ENCODE measurements around the gene MICAL1.
A peak's percentile ranks its signal among the peaks of the same experiment; 100 is the strongest.

The MICAL1 gene

DNA sequence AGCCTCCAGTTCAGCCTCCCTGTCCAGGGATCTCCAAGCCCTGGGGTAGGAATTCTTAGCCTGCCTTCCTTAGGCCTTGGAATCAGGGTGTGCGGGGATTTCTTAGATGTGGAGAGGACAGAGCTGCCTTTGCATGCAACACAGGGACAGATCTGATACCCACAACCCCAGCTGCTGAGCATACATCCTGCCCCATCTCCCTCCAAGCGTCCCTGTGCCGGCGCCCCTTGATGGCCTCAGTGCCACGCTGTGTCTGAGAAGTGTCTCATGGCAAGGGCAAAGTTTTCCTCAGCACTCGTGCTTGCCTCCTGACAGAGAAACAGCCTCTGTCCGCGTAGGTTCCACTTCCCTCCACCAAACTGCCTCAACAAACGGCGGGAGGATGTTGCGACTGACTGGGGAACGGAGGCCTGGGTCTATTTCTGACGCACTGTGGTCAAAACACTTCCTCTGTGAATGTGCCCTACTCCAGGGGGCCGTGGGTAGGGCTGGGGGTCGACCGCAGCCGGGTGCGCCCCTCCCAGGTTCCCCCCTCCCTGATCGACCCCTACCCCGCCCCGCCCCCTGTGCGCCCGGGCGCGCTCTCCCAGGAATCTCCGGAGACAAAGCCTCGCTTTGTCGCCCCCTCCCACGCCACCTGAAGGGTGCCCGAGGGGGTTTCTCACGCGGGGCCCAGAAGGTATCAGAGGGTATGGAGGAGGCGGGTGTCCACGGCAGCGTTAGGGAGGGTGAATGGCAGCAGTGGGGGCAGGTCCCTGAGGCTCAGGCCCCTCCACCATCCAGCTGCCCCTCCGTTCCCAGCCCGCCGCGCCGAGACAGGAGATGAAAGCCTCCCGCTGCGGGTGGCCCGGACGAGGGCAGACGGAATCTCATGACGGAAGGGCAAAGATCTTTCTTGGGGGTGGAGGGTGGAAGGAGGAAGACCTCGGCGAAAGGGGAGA lies 806 bp downstream of the MICAL1 start:
- DNase-seq (ENCODE audit: low spot score) = no peak

DNA sequence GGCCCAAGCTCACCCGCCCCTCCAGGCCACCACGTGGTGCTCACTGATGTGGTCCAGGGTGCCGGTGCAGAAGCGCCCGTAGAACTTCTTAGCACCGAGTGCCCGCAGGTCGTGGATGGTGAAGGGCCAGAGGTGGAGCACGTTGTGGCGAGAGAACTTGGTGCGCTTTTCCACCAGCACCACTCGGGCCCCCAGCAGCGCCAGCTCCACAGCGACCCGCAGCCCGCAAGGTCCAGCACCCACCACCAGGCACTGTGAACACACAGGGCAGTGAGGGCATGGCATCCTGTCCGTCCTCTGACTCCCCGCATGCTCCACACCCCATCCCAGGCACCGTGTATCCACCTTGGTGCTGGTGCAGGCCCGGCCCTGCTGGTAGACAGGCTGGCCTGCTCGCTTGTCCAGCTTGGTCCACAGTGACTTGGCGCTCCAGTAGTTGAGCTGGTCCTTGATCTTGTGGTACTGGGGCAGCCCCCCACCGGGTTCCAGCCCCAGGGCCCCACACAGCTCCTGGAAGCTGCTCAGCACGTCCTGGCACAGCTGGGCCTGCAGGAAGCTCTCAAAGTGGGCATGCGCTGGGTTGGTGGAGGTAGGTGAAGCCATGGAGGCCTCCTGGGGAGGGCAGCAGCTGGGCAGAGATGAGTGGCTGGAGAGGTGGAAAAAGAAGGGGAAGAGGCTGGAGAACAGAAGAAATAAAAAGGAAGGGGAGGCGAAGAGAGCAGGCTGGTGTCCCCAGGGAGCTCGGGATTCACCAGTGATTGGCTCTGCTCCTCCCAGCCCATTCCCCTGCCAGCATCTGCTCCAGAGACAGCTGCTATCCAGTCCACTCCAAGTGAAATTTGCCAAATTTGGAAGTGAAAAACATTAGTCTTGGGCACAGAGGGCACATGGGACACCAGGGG lies 1.7 kb downstream of the MICAL1 start:
- DNase-seq (ENCODE audit: low spot score) = no peak

DNA sequence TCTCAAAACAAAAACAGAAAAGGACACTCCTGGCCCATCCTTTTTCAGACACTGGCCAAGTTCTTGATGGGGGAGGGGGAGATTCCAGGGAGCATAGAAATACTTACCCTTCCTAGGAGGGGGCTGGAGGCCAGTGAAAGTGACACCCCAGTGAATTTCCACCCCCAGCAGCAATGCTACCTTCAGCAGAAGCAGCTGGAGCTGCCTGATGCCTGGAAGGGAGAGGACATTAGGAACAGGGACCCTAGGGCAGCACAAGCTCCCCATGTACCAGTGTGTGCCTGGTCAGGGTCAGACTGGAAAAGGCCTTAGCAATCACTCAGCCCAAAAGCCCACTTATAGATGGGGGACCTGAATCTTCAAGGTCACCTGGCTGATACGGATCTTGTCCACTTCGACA lies 2.4 kb downstream of the MICAL1 start:
- DNase-seq (ENCODE audit: low spot score) = no peak

DNA sequence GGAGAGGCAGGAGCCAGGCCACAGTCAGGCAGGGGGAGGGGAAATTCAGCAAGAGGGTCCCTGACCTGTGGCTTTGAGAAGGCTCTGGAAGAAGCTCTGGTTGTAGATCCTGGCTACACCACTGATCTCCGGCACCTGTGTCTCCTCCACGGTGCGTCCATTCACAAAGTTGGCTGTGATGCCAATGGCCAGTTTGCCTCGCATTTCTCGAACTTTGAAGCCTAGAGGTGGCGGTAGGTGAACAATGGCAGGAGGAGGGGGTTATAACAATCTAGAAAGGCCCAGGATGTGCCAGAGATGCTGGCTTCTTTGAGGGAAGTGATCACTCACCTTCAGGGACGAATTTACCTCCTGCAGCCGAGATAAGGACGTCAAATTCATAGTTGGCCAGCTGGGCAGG lies 3.4 kb downstream of the MICAL1 start:
- no peak for DNase-seq (ENCODE audit: low spot score)

DNA sequence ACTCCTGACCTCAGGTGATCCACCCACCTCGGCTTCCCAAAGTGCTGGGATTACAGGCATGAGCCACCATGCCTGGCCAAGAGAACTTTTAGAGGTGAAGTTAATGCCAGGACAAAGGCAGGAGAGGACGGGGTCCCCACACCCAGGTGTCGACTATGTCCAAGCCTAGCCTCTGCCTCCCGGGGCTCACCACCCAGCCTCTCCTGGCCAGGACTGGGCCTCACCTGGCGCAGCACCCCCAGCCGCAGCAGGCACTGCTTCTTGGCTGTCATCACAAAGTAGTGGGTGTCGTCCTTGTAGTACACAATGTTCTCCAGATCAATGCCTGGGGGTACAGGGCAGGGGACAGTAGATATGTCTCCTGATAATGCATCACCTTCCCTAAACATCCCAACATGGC lies 4.2 kb downstream of the MICAL1 start:
- no peak for DNase-seq (ENCODE audit: low spot score)

DNA sequence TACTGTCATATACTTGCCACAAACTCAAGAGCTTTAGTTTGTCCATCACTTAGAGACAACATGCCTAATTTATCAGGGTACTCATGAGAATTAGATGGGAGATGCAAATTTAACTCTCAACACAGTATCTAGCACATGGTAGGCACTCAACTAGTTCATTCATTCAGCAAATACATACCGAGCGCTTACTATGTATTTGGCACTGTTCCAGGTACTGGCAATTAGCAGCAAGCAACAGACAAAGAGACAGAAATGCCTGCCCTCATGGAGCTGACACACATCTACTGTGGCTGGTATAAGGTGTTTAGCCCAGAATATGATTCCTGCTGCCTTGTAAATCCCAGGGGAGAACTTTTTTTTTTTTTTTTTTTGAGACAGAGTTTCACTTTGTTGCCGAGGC lies 4.8 kb downstream of the MICAL1 start:
- no peak for DNase-seq (ENCODE audit: low spot score)

DNA sequence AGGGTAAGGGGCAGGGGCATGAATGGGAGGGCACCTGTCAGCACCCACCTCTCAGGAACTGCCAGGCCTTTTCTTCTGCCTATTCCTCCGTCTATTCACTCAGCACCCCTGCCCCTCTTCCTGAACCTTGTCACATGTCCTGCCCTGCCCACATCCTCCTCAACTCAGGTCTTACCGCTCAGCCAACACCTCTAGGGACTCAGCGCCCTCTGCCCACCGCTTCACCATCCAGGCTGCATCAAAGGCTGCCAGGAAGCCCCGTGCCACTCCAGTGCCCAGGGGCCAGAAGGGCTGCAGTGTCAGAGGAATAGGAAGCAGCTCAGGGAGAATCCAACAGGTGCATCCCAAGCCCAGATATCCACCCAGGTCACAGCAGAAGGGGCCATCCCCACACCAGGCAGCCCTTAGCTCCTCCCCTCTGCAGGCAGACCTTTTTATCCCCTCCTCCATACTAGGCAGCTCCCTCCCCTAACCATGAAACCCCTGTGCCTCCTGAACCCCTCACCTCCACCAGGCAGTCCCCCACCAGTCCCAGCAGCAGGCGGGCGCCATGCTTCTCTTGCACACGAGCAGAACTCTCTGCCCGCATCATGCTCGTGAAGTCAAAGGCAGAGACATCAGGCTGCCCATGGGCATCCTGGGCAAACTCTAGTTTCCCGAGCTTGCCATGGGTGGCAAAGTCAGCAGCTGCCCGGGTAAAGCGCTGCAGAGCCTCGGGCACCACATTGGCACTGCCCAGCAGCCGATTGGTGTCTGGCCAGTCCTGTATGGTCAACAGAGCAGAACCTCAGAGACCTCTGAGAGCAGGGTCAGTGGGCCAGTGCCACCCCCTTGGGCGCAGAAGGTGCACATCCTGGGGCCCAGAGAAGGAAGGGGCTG lies 5.5 kb downstream of the MICAL1 start:
- DNase-seq (ENCODE audit: low spot score) = no peak

DNA sequence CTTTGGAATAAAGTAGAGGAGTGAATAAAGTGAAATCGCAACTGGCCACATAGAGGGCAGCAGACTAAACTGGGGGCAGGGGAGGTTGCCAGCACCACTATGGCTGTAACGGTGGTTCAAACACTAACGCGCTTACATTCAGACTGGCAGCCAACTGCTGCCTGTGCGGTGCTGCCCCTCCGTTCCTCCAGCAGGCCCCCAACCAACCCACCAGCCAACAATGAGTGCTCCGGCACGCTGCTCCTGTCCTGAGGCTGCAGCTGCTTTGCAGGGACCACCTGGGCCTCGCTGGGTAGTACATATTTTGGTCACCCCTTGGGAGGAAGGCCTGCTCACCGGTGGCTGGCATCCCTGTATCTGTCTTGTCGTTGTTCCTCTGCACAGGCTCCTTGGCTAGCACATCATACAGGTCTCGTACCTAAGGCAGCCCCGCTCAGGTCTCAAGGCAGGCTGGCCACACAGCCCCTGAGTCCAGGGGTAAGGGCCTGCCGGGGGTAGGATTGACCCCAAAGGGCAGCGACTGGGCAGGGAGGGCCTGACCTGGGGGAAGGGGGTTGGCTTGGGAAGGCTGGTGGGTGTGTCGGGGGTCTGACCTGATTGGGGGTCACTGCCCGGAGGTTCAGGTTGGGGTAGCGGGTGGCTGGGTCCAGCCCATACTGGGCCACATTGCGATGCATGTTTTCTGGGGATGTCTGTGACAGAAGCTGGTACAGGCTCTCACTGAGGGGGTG lies 6.3 kb downstream of the MICAL1 start:
- no peak for DNase-seq (ENCODE audit: low spot score)

DNA sequence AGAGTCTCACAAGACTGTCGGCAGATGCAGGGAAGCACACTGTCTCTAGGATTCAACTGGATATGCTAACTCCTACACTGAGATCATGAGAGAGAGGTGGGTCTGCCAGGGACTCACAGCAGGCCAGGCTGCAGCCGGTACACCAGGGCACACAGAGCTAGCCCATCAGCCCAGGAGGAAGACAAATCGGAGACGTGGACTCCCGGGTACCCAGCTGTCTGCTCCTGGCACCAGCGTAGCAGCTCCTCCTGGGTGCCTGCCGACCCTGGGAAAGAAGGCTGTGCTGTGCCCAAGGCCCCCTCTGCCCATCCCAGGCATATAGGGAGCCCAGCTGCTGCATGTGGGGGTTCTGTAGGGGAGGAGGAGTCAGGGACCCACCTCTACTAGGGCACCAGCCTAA lies 7.0 kb downstream of the MICAL1 start:
- no peak for DNase-seq (ENCODE audit: low spot score)

DNA sequence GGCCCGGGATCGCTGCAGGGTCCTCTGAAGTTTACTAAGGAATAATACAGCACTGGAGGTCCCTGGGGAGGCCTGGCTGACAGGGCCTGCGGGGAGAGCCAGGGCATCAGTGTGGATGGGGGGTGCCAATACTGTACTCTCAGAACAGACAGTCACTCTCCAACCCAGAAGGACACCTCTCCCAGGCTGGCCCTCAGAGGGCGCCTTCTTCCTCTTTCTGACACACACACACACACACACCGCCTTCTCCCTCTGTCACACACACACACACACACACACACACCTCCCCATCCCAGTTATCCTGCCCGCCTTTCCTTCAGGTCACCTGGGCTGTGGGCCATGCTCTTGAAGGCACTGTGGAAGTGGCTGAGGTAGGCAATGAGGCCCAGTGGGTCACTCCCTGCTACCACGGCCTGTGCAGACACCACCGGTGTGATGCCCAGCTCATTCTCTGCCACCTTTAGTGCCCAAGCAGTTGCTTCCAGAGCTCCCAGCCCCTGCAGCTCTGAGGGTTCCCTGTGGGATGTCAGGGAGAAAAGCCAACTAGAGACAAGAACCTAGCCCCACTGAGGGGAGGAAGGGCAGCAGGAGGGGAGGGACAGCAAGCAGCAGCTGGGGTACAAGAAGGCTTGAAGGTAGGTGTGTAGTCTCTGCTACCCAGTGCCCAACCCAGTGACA lies 7.6 kb downstream of the MICAL1 start:
- no peak for DNase-seq (ENCODE audit: low spot score)

DNA sequence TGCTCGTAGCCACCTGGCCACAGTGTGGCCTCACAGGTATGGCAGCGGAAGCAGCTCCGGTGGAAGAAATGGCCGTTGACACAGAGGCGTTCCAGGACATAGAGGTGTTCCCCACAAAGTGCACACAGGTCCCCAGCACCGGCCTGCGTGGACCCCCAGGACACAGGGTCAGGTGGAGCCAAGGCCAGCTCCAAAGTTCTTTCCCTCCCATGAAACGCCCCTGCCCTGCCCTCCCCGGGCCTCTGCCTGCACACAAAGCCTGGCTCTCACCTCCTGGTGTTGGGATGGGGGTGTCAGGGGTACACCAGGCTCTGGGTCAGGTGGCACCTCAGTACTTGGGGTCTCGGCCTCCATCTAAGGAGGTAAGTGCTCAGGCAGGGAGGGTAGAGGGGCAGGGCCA lies 8.5 kb downstream of the MICAL1 start:
- DNase-seq (ENCODE audit: low spot score) = no peak

DNA sequence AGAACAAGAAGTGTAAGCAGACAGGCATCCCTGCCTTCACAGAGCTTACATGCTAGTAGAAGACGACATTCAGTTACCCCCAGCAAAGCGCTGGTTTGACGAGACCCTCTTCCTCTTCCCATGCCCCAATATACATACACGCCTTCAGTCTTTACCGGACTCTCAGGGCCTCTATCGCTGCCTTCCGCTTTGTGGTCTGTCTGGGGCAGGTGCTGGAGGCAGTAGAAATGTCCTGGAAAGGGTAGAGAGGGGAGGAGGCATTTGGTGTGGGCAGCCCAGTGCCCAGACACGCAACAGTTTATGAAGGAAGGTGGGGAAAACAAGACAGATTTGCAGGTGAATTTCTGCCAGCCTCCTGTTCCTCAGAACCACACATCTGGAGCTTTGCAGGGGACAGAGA lies 9.0 kb downstream of the MICAL1 start:
- no peak for DNase-seq (ENCODE audit: low spot score)

DNA sequence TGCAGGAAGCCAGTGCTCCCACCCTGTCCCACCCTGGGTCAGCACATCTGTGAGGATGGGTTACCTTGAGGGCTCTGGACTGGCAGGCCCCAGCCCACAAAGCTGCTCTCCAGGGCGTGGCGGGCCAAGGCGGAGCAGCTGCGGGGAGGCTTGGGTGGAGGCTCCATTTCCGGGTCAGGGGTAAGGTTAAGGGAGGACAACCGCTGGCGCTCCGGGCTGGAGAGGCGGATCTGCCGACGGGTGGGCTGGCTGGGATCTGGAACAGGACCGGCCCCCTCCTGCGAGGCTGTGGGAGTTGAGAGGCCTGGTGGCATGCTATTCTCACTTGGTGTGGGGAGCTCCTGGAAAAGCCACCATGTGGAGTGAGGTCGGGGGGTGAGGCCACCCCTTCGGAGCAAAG lies 9.5 kb downstream of the MICAL1 start:
- no peak for DNase-seq (ENCODE audit: low spot score)

DNA sequence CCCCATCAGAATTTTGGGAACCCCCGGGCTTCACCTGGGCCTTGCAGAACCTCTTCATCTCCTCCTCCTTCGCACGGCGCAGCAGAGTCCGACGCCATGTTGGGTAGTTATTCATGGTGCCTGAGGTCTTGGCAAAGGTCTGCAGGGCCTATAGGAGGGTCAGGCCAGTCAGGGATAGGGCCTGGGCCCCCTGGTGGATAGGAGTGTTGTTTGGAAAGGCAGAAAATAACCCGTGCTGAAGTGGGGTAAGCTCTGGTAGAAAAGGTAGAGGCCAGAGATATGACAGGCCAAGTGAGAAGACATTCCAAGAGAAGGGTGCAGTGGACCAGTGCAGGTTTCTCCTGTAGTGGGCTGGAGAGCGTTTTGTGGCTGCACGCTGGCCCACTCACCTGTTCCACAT lies 10.2 kb downstream of the MICAL1 start:
- DNase-seq (ENCODE audit: low spot score) = no peak

DNA sequence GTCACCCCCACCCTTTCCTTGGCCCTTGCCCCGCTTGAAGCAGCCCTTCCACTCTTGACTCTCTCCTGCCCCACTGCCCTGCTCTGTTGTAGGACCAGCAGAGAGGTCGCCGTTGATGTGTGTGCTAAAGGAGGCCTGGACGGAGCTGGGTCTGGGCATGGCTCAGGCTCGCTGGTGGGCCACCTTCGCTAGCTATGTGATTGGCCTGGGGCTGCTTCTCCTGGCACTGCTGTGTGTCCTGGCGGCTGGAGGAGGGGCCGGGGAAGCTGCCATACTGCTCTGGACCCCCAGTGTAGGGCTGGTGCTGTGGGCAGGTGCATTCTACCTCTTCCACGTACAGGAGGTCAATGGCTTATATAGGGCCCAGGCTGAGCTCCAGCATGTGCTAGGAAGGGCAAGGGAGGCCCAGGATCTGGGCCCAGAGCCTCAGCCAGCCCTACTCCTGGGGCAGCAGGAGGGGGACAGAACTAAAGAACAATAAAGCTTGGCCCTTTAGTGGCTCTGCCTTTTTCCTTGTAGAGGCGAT lies 12.1 kb downstream of the MICAL1 start:
- no peak for DNase-seq (ENCODE audit: low spot score)

DNA sequence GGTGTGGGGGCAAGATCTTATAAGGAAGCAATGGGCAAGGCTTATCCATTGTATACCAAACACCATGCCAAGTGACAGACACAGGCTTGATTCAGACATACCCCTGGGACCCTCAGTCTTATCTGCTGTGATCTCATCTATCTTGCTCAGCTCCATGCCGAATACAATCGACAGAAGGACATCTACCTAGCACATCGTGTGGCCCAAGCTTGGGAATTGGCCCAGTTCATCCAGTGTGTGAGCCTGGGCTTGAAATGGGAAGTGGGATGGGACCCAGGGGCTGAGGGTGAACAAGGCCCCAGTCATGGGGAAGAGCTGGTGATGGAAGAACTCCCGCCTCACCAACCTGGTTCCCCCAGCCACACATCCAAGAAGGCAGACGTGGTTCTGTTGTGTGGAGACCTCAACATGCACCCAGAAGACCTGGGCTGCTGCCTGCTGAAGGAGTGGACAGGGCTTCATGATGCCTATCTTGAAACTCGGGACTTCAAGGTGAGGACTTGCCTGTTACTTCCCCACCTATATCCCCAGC lies 13.1 kb downstream of the MICAL1 start:
- DNase-seq (ENCODE audit: low spot score) = no peak

DNA sequence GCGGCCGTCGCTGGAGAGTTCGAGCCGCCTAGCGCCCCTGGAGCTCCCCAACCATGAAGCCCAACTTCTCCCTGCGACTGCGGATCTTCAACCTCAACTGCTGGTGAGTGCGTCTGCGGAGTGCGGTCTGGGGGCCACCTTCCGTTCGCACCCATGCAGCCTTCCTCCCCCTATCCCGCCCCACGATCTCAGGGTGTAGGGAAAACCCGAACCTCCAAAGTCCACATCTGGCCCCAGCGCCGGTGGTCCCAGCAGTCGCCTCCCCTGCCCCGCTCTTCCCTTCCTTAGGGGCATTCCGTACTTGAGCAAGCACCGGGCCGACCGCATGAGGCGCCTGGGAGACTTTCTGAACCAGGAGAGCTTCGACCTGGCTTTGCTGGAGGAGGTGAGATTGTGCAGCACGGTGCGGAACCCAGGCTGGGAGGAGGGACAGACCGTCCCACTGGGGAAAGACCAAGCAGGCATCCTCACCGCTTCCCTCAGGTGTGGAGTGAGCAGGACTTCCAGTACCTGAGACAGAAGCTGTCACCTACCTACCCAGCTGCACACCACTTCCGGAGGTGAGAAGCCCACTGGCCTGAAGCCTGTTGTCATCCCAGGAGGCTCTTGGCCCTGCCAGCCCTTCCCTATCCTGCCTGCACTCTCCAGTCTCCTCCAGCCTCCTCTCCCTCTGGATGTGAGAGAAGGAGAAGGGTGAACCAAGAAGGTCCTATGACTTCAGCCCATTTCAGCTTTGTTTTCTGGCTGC lies 14.3 kb downstream of the MICAL1 start:
- peak; percentile 65 for DNase-seq (ENCODE audit: low spot score)

DNA sequence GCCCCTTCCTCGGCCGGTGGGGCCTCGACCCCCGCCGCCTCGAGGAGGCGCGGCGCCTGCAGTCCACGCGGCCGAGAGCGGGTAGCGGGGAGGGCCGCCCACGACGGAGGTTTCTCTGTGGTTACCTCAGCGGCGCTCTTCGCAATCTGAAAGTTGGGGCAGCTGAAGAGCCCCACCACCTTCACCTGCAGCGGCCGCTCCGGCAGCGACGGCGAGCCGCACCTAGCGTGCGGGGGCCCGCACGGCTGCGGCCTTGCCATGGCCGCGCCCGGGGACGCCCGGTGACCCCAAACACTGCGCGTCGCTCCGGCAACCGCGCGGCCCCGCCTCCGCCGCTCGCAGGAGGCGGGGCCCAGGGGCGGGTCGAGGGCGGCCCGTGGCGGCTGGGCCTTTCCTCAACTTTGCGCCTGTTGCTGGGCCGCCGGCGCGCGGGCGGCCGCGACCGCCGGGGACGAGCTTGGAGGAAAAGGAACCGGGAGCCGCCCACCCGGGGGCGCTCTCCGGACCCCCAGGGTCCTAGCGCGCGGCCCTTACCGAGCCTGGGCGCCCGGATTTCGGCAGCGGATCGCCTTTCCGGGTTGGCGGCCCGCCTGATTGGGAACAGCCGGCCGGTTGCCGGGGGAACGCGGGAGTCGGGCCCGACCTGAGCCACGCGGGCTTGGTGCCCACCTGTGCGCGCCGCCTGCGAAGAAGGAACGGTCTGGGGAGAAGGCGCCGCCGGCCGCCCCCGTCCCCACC lies 15.1 kb downstream of the MICAL1 start, which contains the start of the genes PPIL6 and SMPD2:
Gene PPIL6, minus strand, starts transcription at position 298 of the 738 bp plus-strand sequence. Its CDS starts 38 bp downstream, at position 260.
Gene SMPD2, plus strand, starts transcription at position 394 of the 738 bp plus-strand sequence. CDS start 398 bp downstream, outside the sequence.
- DNase-seq (ENCODE audit: low spot score) = peak; percentile 98

All from iPS-NIHi11 (cell line).